Right lobe of liver (tissue), 6 donors: ENCODE measurements around the gene TENM3. TPM values are rescaled to one million over a fixed set of nuclear protein-coding genes. Genes with fewer than 3 reads are reported as not detected.

ENCODE experiments used
- ATAC-seq, 4 donors: fragments of 200-7000 bp; cut with Tn5 transposase; one replicate each; pipeline ENCODE4 v1.9.1; 2020; ENCODE audit warnings: mild to moderate bottlenecking in 4 of 4, moderate library complexity in 4 of 4
- DNase-seq, 3 donors: peaks; one replicate each; pipeline ENCODE4 v3.0.0-alpha.2; 2020
- H3K27ac ChIP-seq, 3 donors: fragments of 200-600 bp; one replicate each; pipeline ENCODE4 v1.8.0; 2022
- H3K27me3 ChIP-seq, 2 donors: fragments of 200-600 bp; one replicate each; pipeline ENCODE4 v1.8.0; 2022
- H3K36me3 ChIP-seq, 4 donors: fragments of 200-600 bp; sonication (generic) in 1 of 4; one replicate each; pipeline versions ENCODE4 v1.5.1 to v1.8.0; 2017 to 2022; ENCODE audit warnings: control low read depth in 1 of 4
- H3K4me1 ChIP-seq, 4 donors: fragments of 200-600 bp; sonication (generic) in 1 of 4; one replicate each; pipeline versions ENCODE4 v1.5.1 to v1.8.0; 2017 to 2022; ENCODE audit warnings: control low read depth in 1 of 4
- H3K4me3 ChIP-seq, 3 donors: fragments of 200-600 bp; one replicate each; pipeline ENCODE4 v1.8.0; 2022
- H3K9me3 ChIP-seq, 4 donors: fragments of 200-600 bp; sonication (generic) in 1 of 4; one replicate each; pipeline versions ENCODE4 v1.5.1 to v1.8.0; 2017 to 2022; ENCODE audit warnings: control low read depth in 1 of 4
- CTCF ChIP-seq, 4 donors: fragments of 200-600 bp in 3 of 4; fragments of 450-650 bp in 1 of 4; IDR thresholded peaks; one replicate each; pipeline versions ENCODE4 v1.5.1 to v1.8.0; 2016 to 2022; ENCODE audit warnings: antibody characterized with exemption in 4 of 4, mild to moderate bottlenecking in 2 of 4
- POLR2A ChIP-seq: fragments of 450-650 bp; IDR thresholded peaks from one replicate; pipeline ENCODE4 v1.6.1; 2017; ENCODE audit warnings: antibody characterized with exemption, mild to moderate bottlenecking
- WGBS: methylation state at CpG from one replicate; pipeline ENCODE4 v1.1.6; 2018; ENCODE audit warnings: low coverage, low lambda C conversion rate; ENCODE audit not compliant: insufficient coverage; ENCODE audit errors: missing lambda C conversion rate; 5-methylcytosine and 5-hydroxymethylcytosine counted together
- intact Hi-C, 2 donors: fragments of 100-400 bp; cut with DNase I; formaldehyde crosslinking; loops; one replicate each; pipeline versions ENCODE4 v1.11.2 to v1.14.1; 2022
- total RNA-seq, 6 experiments: library from RNA; depleted of rRNA in 2 of 6; stranded (reverse); fragments of >200 nt in 2 of 6; fragmentation: NEBNext Ultra II Directional in 3 of 6; extraction: Animal tissue kit (Norgen Biotek cat#: 25700) in 3 of 6; gene quantifications; one replicate each; pipeline versions ENCODE4 v1.1.0 to v1.2.4, GENCODE V29; 2016 to 2023
- donor health status: DM: no; HTN: yes; CAD: no.
- donor health status: DM: no; HTN: no; CAD: no.
- donor health status: DM: no; HTN: no; CAD: no.
- donor health status: DM: no; HTN: yes; CAD: no.
- donor health status: DM: no; HTN: yes; CAD: no.

TENM3 gene
- total RNA-seq, 6 experiments from 2014 or later, result 0.06 to 3.0 (median 1.1) TPM

GRCh38 chr4:182717788-182718583, 474.8 kb downstream of the TENM3 start:
- ATAC-seq, result no peak
- H3K9me3 ChIP-seq, result no peaks in the 10 kb centered on the region
- DNase-seq, result no peak
- TF ChIP-seq POLR2A, result no peak
- TF ChIP-seq CTCF (IDR thresholded peaks at IDR 0.05), result no peak
- H3K27ac ChIP-seq, result no peak overlapping the region
- 60% methylated on average over 6 of the region's 6 CpGs for WGBS
- intact Hi-C loops, result no loop called here
- no peak overlapping the region for H3K4me3 ChIP-seq
- H3K27me3 ChIP-seq, result no peaks in the 10 kb centered on the region
- H3K4me1 ChIP-seq, result no peaks in the 10 kb centered on the region
- no peaks in the 10 kb centered on the region for H3K36me3 ChIP-seq

- no peaks in the 10 kb centered on the region for H3K27me3 ChIP-seq
- intact Hi-C loops, result no loop called here
- H3K4me3 ChIP-seq, result no peak overlapping the region
- no peak for TF ChIP-seq POLR2A
- no peak for TF ChIP-seq CTCF (IDR thresholded peaks at IDR 0.05)
- no peaks in the 10 kb centered on the region for H3K36me3 ChIP-seq
- no peaks in the 10 kb centered on the region for H3K9me3 ChIP-seq
- 26% methylated on average over 2 of the region's 2 CpGs for WGBS
- H3K27ac ChIP-seq, result no peak overlapping the region
- H3K4me1 ChIP-seq, result no peaks in the 10 kb centered on the region
- ATAC-seq (no peak), DNase-seq (no peak)
Observed at GRCh38 chr4:182724414-182724813, 481.2 kb downstream of the TENM3 start.

GRCh38 chr4:182729516-182729915, 486.3 kb downstream of the TENM3 start:
- WGBS, result 84% methylated on average over 2 of the region's 2 CpGs
- Histone ChIP-seq H3K4me1 (no peaks in the 10 kb centered on the region), H3K4me3 (no peak overlapping the region), H3K27me3 (no peaks in the 10 kb centered on the region), H3K36me3 (no peaks in the 10 kb centered on the region), H3K9me3 (no peaks in the 10 kb centered on the region), H3K27ac (no peak overlapping the region)
- TF ChIP-seq POLR2A (no peak), CTCF (IDR thresholded peaks at IDR 0.05) (no peak)
- ATAC-seq (no peak), DNase-seq (no peak)
- intact Hi-C loops, result no loop called here

- intact Hi-C loops, result no loop called here
- Histone ChIP-seq H3K9me3 (no peaks in the 10 kb centered on the region), H3K27me3 (no peaks in the 10 kb centered on the region), H3K27ac (no peak overlapping the region), H3K4me3 (no peak overlapping the region), H3K4me1 (no peaks in the 10 kb centered on the region), H3K36me3 (no peaks in the 10 kb centered on the region)
- 82% methylated on average over 3 of the region's 3 CpGs for WGBS
- DNase-seq (no peak), ATAC-seq (no peak)
- TF ChIP-seq CTCF (IDR thresholded peaks at IDR 0.05), result no peak
- TF ChIP-seq POLR2A, result no peak
Observed at GRCh38 chr4:182730791-182731190, 487.6 kb downstream of the TENM3 start.
